ENCODE results near the gene NTM. TPM values are rescaled to one million over a fixed set of nuclear protein-coding genes. Genes with fewer than 3 reads are reported as not detected.

The NTM gene
- polyA plus RNA-seq, 1 donor from 2014 or later = 39.4 TPM

- H3K79me2 ChIP-seq (replicated peaks; ENCODE audit: insufficient read depth, low read length) = no peaks in the 10 kb centered on the region
- H3K4me2 ChIP-seq (ENCODE audit: low read length) = no peak overlapping the region
- H3F3A ChIP-seq (ENCODE audit: insufficient read depth, low read length, poor library complexity, severe bottlenecking) = no peaks in the 10 kb centered on the region
- H3K27ac ChIP-seq (ENCODE audit: low read length) = no peak overlapping the region
- H2AFZ ChIP-seq (ENCODE audit: low read depth, low read length) = no peak overlapping the region
- H3K9me3 ChIP-seq (ENCODE audit: low read length) = no peaks in the 10 kb centered on the region
- H3K27me3 ChIP-seq (ENCODE audit: insufficient read depth, low read depth, low read length) = no peaks in the 10 kb centered on the region
- no peak overlapping the region for H3K4me3 ChIP-seq (ENCODE audit: low read length)
- H3K9ac ChIP-seq (ENCODE audit: low read length) = no peak overlapping the region
- no peaks in the 10 kb centered on the region for H3K36me3 ChIP-seq (ENCODE audit: insufficient read depth, low read length)
- TF ChIP-seq SMC3 (conservative IDR thresholded peaks at IDR 0.05; ENCODE audit: poor library complexity) (no peak), EZH2 (IDR thresholded peaks at IDR 0.05; ENCODE audit: borderline replicate concordance, insufficient read depth, low read length, poor library complexity, severe bottlenecking) (no peak), CTCF (IDR thresholded peaks at IDR 0.05; ENCODE audit: poor library complexity, severe bottlenecking) (no peak), RAD21 (conservative IDR thresholded peaks at IDR 0.05) (no peak), MXI1 (conservative IDR thresholded peaks at IDR 0.05; ENCODE audit: poor library complexity, severe bottlenecking) (no peak), REST (IDR thresholded peaks at IDR 0.05; ENCODE audit: borderline replicate concordance) (no peak), EP300 (conservative IDR thresholded peaks at IDR 0.05; ENCODE audit: poor library complexity, severe bottlenecking) (no peak), POLR2AphosphoS5 (IDR thresholded peaks at IDR 0.05) (no peak), TAF1 (IDR thresholded peaks at IDR 0.05; ENCODE audit: low read depth) (no peak)
- no peaks in the 10 kb centered on the region for H4K20me1 ChIP-seq (ENCODE audit: insufficient read depth)
- no peaks in the 10 kb centered on the region for H3K9me2 ChIP-seq (ENCODE audit: insufficient read depth, low read length)
Measured at GRCh38 chr11:132301900-132302299, 931.5 kb downstream of the NTM start.

GRCh38 chr11:132307309-132308020 lies 937.0 kb downstream of the NTM start:
- H3K9me3 ChIP-seq (ENCODE audit: low read length) = no peaks in the 10 kb centered on the region

More at GRCh38 chr11:132307309-132308020, 937.0 kb downstream of the NTM start:
- H3K27ac ChIP-seq (ENCODE audit: low read length) = no peak overlapping the region
- H3K79me2 ChIP-seq (replicated peaks; ENCODE audit: insufficient read depth, low read length) = no peaks in the 10 kb centered on the region
- H2AFZ ChIP-seq (ENCODE audit: low read depth, low read length) = no peak overlapping the region
- H3K4me2 ChIP-seq (ENCODE audit: low read length) = no peak overlapping the region
- H3K9me2 ChIP-seq (ENCODE audit: insufficient read depth, low read length) = no peaks in the 10 kb centered on the region
- H3K4me3 ChIP-seq (ENCODE audit: low read length) = no peak overlapping the region
- no peak for TF ChIP-seq CTCF (IDR thresholded peaks at IDR 0.05; ENCODE audit: poor library complexity, severe bottlenecking)
- TF ChIP-seq MXI1 (conservative IDR thresholded peaks at IDR 0.05; ENCODE audit: poor library complexity, severe bottlenecking) = no peak
- TF ChIP-seq EZH2 (IDR thresholded peaks at IDR 0.05; ENCODE audit: borderline replicate concordance, insufficient read depth, low read length, poor library complexity, severe bottlenecking) = no peak
- no peak for TF ChIP-seq EP300 (conservative IDR thresholded peaks at IDR 0.05; ENCODE audit: poor library complexity, severe bottlenecking)
- no peak for TF ChIP-seq RAD21 (conservative IDR thresholded peaks at IDR 0.05)
- TF ChIP-seq REST (IDR thresholded peaks at IDR 0.05; ENCODE audit: borderline replicate concordance) = no peak
- no peak for TF ChIP-seq TAF1 (IDR thresholded peaks at IDR 0.05; ENCODE audit: low read depth)
- TF ChIP-seq POLR2AphosphoS5 (IDR thresholded peaks at IDR 0.05) = no peak
- TF ChIP-seq SMC3 (conservative IDR thresholded peaks at IDR 0.05; ENCODE audit: poor library complexity) = no peak
- no peak overlapping the region for H3K9ac ChIP-seq (ENCODE audit: low read length)
- H3K27me3 ChIP-seq (ENCODE audit: insufficient read depth, low read depth, low read length) = no peaks in the 10 kb centered on the region
- no peaks in the 10 kb centered on the region for H3F3A ChIP-seq (ENCODE audit: insufficient read depth, low read length, poor library complexity, severe bottlenecking)
- H3K36me3 ChIP-seq (ENCODE audit: insufficient read depth, low read length) = no peaks in the 10 kb centered on the region
- no peaks in the 10 kb centered on the region for H4K20me1 ChIP-seq (ENCODE audit: insufficient read depth)

All from neural cell (in vitro differentiated cells).